OCI-LY7 (cell line): ENCODE data around the gene MYO18B.

ENCODE experiments used
- CTCF ChIP-seq: fragments of 200-600 bp; sonication (generic); conservative IDR thresholded peaks from 2 replicates; pipeline ENCODE4 v1.5.1; 2014; ENCODE audit warnings: mild to moderate bottlenecking, antibody characterized with exemption, low read length, moderate library complexity, mixed read lengths
- EZH2phosphoT487 ChIP-seq: fragments of 200-600 bp; sonication (generic); IDR thresholded peaks from 2 replicates; pipeline ENCODE4 v1.6.1; 2018; ENCODE audit warnings: low read depth, borderline replicate concordance, mild to moderate bottlenecking, mixed run types, antibody characterized with exemption, low read length, moderate library complexity, mixed read lengths

DNA sequence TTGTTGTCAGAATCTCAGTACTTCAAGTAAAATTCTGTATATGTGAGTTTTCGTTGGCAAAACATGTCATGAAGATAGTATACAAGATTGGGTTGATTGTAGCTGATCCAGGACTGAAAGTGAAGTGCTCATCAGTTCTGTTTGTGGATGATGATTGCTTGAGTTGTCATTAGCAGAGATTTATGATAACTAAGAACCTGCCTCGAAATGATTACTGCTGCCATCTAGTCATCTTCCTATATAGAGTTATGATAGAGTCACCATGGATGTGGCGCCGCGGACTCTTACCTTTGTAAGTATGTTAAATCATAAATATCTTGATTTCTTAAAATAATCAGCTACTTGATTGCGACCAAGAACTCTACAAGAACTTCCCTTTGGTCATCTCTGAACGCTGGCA lies 27.9 kb upstream of the MYO18B start:
- TF ChIP-seq EZH2phosphoT487: no peak
- TF ChIP-seq CTCF: no peak
